ENCODE measurements around the gene PBX1.

PBX1 gene

DNA sequence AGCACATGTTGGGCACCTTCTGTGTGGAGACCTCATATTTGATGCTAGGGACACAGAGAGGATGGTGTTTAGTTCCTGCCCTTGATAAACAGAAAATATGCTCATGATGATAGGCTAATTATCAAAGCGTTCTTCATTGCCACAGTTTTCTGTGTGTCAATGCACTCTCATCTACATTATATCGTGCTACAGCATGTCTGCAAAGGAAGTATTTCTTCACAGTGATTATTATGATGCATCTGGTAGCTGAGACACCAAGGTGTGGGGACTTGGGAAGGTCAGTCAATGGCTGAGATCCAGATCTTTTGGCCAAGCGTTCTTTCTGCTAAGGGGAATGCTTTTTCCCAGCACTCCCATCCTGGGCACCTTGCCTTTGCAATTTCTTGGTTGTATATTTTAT, 321.2 kb downstream of the PBX1 start (continued):
- TF ChIP-seq ZNF280D (tag by site-specific recombination; IDR thresholded peaks at IDR 0.05), result no peak
- no peak for TF ChIP-seq SP2 (tag by site-specific recombination; IDR thresholded peaks at IDR 0.05)

- Histone ChIP-seq H3K36me3 (ENCODE audit: control insufficient read depth in 2 of 2, insufficient read depth in 1 of 2, low read length in 2 of 2) (no peaks in the 10 kb centered on the region), H3K9me3 (ENCODE audit: control insufficient read depth, insufficient read depth, low read depth, low read length) (no peaks in the 10 kb centered on the region), H3K4me1 (ENCODE audit: control insufficient read depth, insufficient read depth, low read length) (no peaks in the 10 kb centered on the region), H3K27ac (ENCODE audit: extremely low read depth, low read depth, low read length) (no peak overlapping the region), H3K4me3 (ENCODE audit: low read depth, low read length) (no peak overlapping the region)
- TF ChIP-seq, protein P1, sequence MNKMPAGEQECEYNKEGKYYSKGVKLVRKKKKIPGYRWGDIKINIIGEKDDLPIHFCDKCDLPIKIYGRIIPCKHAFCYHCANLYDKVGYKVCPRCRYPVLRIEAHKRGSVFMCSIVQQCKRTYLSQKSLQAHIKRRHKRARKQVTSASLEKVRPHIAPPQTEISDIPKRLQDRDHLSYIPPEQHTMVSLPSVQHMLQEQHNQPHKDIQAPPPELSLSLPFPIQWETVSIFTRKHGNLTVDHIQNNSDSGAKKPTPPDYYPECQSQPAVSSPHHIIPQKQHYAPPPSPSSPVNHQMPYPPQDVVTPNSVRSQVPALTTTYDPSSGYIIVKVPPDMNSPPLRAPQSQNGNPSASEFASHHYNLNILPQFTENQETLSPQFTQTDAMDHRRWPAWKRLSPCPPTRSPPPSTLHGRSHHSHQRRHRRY (tag by site-specific recombination; IDR thresholded peaks at IDR 0.05), result no peak
- TF ChIP-seq SCRT1 (tag by site-specific recombination; IDR thresholded peaks at IDR 0.05; ENCODE audit: borderline replicate concordance), result no peak
- no peak for TF ChIP-seq ZNF677 (tag by site-specific recombination; IDR thresholded peaks at IDR 0.05)
- no peak for TF ChIP-seq ZNF202 (tag by site-specific recombination; IDR thresholded peaks at IDR 0.05; ENCODE audit: borderline replicate concordance)
- TF ChIP-seq ZNF561 (tag by site-specific recombination; IDR thresholded peaks at IDR 0.05; ENCODE audit: borderline replicate concordance), result no peak
- TF ChIP-seq SCRT2 (tag by site-specific recombination; IDR thresholded peaks at IDR 0.05), result no peak
- TF ChIP-seq ZNF707 (tag by site-specific recombination; IDR thresholded peaks at IDR 0.05), result no peak
- TF ChIP-seq MEIS1 (CRISPR knock-in tag; IDR thresholded peaks at IDR 0.05; ENCODE audit: borderline replicate concordance), result no peak
- TF ChIP-seq ZNF175 (tag by site-specific recombination; IDR thresholded peaks at IDR 0.05), result no peak
- TF ChIP-seq ZNF132 (tag by site-specific recombination; IDR thresholded peaks at IDR 0.05; ENCODE audit: borderline replicate concordance), result no peak
- TF ChIP-seq ZFHX2 (tag by site-specific recombination; conservative IDR thresholded peaks at IDR 0.05), result no peak
- no peak for TF ChIP-seq REPIN1 (tag by site-specific recombination; IDR thresholded peaks at IDR 0.05; ENCODE audit: low read depth)
- TF ChIP-seq ZNF621 (tag by site-specific recombination; IDR thresholded peaks at IDR 0.05), result no peak
- no peak for TF ChIP-seq ZNF133 (tag by site-specific recombination; IDR thresholded peaks at IDR 0.05)
- TF ChIP-seq ZFP37 (tag by site-specific recombination; IDR thresholded peaks at IDR 0.05), result no peak
- no peak for TF ChIP-seq PRDM6 (tag by site-specific recombination; IDR thresholded peaks at IDR 0.05)
- no peak for TF ChIP-seq SETDB1 (IDR thresholded peaks at IDR 0.05; ENCODE audit: insufficient read length, low read length)
- no peak for TF ChIP-seq ZNF350 (tag by site-specific recombination; IDR thresholded peaks at IDR 0.05)
- TF ChIP-seq ZNF768 (tag by site-specific recombination; IDR thresholded peaks at IDR 0.05), result no peak
- TF ChIP-seq, protein P2, sequence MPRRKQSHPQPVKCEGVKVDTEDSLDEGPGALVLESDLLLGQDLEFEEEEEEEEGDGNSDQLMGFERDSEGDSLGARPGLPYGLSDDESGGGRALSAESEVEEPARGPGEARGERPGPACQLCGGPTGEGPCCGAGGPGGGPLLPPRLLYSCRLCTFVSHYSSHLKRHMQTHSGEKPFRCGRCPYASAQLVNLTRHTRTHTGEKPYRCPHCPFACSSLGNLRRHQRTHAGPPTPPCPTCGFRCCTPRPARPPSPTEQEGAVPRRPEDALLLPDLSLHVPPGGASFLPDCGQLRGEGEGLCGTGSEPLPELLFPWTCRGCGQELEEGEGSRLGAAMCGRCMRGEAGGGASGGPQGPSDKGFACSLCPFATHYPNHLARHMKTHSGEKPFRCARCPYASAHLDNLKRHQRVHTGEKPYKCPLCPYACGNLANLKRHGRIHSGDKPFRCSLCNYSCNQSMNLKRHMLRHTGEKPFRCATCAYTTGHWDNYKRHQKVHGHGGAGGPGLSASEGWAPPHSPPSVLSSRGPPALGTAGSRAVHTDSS (tag by site-specific recombination; IDR thresholded peaks at IDR 0.05), result no peak
- CTCF ChIA-PET, result no interaction called here
- POLR2A ChIA-PET, result no interaction called here
These were observed 321.7 kb downstream of the PBX1 start for GRCh38 chr1:164880644-164881043.
